DOHH2 (cell line): Measurements from ENCODE around the gene TLL2.

Experiments used
- H3F3A ChIP-seq: fragments of 200-600 bp; sonication (generic), shearing (Covaris generic); 2 replicates; pipeline ENCODE4 v1.6.0; 2016; ENCODE audit warnings: antibody characterized with exemption, mild to moderate bottlenecking; ENCODE audit not compliant: control insufficient read depth, insufficient read depth
- H3K27ac ChIP-seq: fragments of 200-600 bp; sonication (generic); 2 replicates; pipeline ENCODE4 v1.5.1; 2014; ENCODE audit warnings: low read depth, mild to moderate bottlenecking, low read length, moderate library complexity
- H3K27me3 ChIP-seq: fragments of 200-600 bp; sonication (generic); 2 replicates; pipeline ENCODE4 v1.6.1; 2014; ENCODE audit warnings: mild to moderate bottlenecking, low read length, mixed read lengths; ENCODE audit not compliant: control insufficient read depth
- H3K36me3 ChIP-seq: fragments of 200-600 bp; sonication (generic); 2 replicates; pipeline ENCODE4 v1.6.1; 2014; ENCODE audit warnings: mild to moderate bottlenecking, low read length, moderate library complexity, mixed read lengths; ENCODE audit not compliant: control insufficient read depth
- H3K4me1 ChIP-seq: fragments of 200-600 bp; sonication (generic); 2 replicates; pipeline ENCODE4 v1.6.1; 2014; ENCODE audit warnings: mild to moderate bottlenecking, low read length, mixed read lengths; ENCODE audit not compliant: control insufficient read depth
- H3K4me2 ChIP-seq: fragments of 200-600 bp; sonication (generic); 2 replicates; pipeline ENCODE4 v1.6.0; 2014; ENCODE audit warnings: mild to moderate bottlenecking, low read length, moderate library complexity
- H3K4me3 ChIP-seq: fragments of 200-600 bp; sonication (generic); 2 replicates; pipeline ENCODE4 v1.5.1; 2014; ENCODE audit warnings: mild to moderate bottlenecking, low read length, mixed read lengths
- H3K79me2 ChIP-seq: fragments of 200-600 bp; sonication (generic); 2 replicates; pipeline ENCODE4 v1.6.1; 2014; ENCODE audit warnings: mild to moderate bottlenecking, low read length, mixed read lengths; ENCODE audit not compliant: control insufficient read depth
- H3K9me2 ChIP-seq: fragments of 200-600 bp; sonication (generic); replicated peaks from 2 replicates; pipeline ENCODE4 v1.6.1; 2014; ENCODE audit warnings: mild to moderate bottlenecking, low read length, mixed read lengths; ENCODE audit not compliant: control insufficient read depth
- H3K9me3 ChIP-seq: fragments of 200-600 bp; sonication (generic); 2 replicates; pipeline ENCODE4 v1.6.1; 2014; ENCODE audit warnings: antibody characterized with exemption, low read length, mixed read lengths; ENCODE audit not compliant: control insufficient read depth, insufficient read depth
- H4K20me1 ChIP-seq: fragments of 200-600 bp; sonication (generic); 2 replicates; pipeline ENCODE4 v1.6.0; 2014; ENCODE audit warnings: low read depth, mild to moderate bottlenecking, antibody characterized with exemption, low read length, moderate library complexity; ENCODE audit not compliant: control insufficient read depth, insufficient read depth
- EZH2phosphoT487 ChIP-seq: fragments of 200-600 bp; sonication (generic); IDR thresholded peaks from 2 replicates; pipeline ENCODE4 v1.6.1; 2017; ENCODE audit warnings: borderline replicate concordance, mild to moderate bottlenecking, antibody characterized with exemption, low read length, moderate library complexity, mixed read lengths
- TF ChIP-seq, protein P1 (sequence below): fragments of 200-600 bp; sonication (generic); IDR thresholded peaks from one replicate; pipeline ENCODE4 v1.5.1; 2014; ENCODE audit warnings: antibody characterized with exemption, mild to moderate bottlenecking, low read depth, low read length; ENCODE audit not compliant: poor library complexity, severe bottlenecking

Gene TLL2

DNA sequence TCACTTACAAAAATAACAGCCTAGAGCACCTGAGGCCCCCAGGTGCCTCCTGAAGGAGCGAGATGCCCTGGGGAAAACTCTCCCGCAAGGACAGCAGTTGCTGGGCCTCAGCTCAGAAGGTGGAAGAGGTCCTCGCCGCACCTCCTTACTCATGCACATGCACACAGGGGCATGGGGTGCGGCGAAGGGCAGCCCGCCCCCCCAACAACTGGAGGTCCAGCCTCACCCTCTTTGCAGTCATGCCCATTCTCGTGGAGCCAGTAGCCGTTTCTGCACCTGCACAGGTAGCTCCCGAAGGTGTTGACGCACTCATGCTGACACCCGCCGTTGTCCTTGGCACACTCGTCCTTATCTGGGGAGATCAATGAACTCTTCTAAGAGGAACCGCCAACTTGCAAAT is 135.0 kb downstream of the TLL2 start:
- Histone ChIP-seq H3K9me2 (no peaks in the 10 kb centered on the region), H3F3A (no peaks in the 10 kb centered on the region), H3K4me1 (peaks cover 13% of the 10 kb centered on the region), H4K20me1 (no peaks in the 10 kb centered on the region), H3K27ac (no peak overlapping the region), H3K27me3 (peaks cover 30% of the 10 kb centered on the region), H3K4me2 (no peak overlapping the region), H3K36me3 (no peaks in the 10 kb centered on the region), H3K9me3 (no peaks in the 10 kb centered on the region), H3K79me2 (no peaks in the 10 kb centered on the region), H3K4me3 (no peak overlapping the region)
- TF ChIP-seq, protein P1, sequence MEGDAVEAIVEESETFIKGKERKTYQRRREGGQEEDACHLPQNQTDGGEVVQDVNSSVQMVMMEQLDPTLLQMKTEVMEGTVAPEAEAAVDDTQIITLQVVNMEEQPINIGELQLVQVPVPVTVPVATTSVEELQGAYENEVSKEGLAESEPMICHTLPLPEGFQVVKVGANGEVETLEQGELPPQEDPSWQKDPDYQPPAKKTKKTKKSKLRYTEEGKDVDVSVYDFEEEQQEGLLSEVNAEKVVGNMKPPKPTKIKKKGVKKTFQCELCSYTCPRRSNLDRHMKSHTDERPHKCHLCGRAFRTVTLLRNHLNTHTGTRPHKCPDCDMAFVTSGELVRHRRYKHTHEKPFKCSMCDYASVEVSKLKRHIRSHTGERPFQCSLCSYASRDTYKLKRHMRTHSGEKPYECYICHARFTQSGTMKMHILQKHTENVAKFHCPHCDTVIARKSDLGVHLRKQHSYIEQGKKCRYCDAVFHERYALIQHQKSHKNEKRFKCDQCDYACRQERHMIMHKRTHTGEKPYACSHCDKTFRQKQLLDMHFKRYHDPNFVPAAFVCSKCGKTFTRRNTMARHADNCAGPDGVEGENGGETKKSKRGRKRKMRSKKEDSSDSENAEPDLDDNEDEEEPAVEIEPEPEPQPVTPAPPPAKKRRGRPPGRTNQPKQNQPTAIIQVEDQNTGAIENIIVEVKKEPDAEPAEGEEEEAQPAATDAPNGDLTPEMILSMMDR: no peak
- TF ChIP-seq EZH2phosphoT487: no peak

DNA sequence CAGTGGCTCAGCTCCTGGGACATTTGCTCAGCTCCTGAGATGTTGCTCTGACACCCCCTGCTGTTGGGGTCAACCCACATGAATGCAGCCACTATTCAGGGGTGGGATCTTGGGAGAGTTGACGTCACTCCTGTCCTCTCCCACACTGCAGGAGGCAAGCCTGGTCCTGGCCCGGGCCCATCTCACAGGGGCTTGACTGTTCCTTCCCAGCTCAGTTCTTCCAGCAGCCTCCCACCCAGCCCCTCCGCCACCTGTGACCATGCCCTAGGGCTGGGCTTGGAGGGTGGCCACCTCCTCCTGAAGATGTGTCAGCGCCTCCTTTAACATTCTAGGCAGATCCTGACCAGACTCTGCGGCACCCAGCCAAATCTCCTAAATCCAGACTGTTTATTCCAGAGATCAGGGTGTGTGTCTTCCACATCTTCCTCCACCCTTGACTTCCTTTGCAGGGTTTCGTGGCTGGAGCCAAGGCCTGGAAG is 135.9 kb downstream of the TLL2 start:
- no peaks in the 10 kb centered on the region for H4K20me1 ChIP-seq
- TF ChIP-seq EZH2phosphoT487: no peak
- TF ChIP-seq, protein P1: no peak
- H3K4me3 ChIP-seq: no peak overlapping the region
- H3K79me2 ChIP-seq: no peaks in the 10 kb centered on the region
- H3K27ac ChIP-seq: no peak overlapping the region
- H3K9me2 ChIP-seq: no peaks in the 10 kb centered on the region
- H3F3A ChIP-seq: no peaks in the 10 kb centered on the region
- no peaks in the 10 kb centered on the region for H3K36me3 ChIP-seq
- no peak overlapping the region for H3K4me2 ChIP-seq
- H3K4me1 ChIP-seq: peaks cover 13% of the 10 kb centered on the region
- H3K27me3 ChIP-seq: peaks cover 30% of the 10 kb centered on the region
- H3K9me3 ChIP-seq: no peaks in the 10 kb centered on the region

DNA sequence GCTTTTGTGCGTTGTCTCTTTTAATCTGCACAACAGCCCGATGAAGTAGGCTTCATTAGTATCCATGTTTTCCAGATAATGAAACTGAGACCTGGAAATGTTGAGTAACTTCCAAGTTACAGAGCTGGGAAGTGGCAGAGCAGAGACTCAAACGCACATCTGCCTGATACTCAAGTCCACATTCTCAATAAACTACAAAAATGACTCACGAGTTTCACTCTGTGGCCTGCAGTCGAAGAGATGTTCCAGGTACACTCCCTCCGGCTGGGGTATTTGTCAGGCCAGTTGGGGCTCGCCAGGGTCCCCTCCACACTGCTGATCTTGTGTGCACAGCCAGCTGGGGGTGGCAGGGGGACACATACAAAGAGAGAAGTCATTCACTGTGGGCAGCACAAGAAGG is 137.2 kb downstream of the TLL2 start:
- Histone ChIP-seq H3K27me3 (peaks cover 29% of the 10 kb centered on the region), H3K79me2 (no peaks in the 10 kb centered on the region), H4K20me1 (no peaks in the 10 kb centered on the region), H3K27ac (no peak overlapping the region), H3K4me2 (no peak overlapping the region), H3K9me3 (no peaks in the 10 kb centered on the region), H3K4me1 (peaks cover 13% of the 10 kb centered on the region), H3K9me2 (no peaks in the 10 kb centered on the region), H3K4me3 (no peak overlapping the region), H3F3A (no peaks in the 10 kb centered on the region), H3K36me3 (no peaks in the 10 kb centered on the region)
- TF ChIP-seq, protein P1: no peak
- no peak for TF ChIP-seq EZH2phosphoT487
